A549 (cell line): Measurements from ENCODE around the gene ANKS1B.

Source experiments
- ESRRA ChIP-seq: fragments of 150-350 bp; IDR thresholded peaks from 2 replicates; pipeline ENCODE4 v1.6.1; 2014; ENCODE audit warnings: mild to moderate bottlenecking, low read length, borderline replicate concordance
- FOSL2 ChIP-seq, 2 experiments: fragments of 450-650 bp in 1 of 2; fragments of >200 bp in 1 of 2; sonication (Bioruptor Twin) in 1 of 2; formaldehyde crosslinking; IDR thresholded peaks; 2 replicates each; pipeline versions ENCODE4 v1.5.0 to v1.6.1; 2016 to 2020; ENCODE audit warnings: mild to moderate bottlenecking in 1 of 2, moderate library complexity in 1 of 2
- HDAC2 ChIP-seq: fragments of 200-600 bp; sonication (generic); IDR thresholded peaks from 2 replicates; pipeline ENCODE4 v1.6.1; 2016
- MYC ChIP-seq: IDR thresholded peaks from 2 replicates; pipeline ENCODE4 v1.6.1; 2012; ENCODE audit warnings: mild to moderate bottlenecking, inconsistent platforms, low read length, improper control_type of control experiment, borderline replicate concordance
- NR3C1 ChIP-seq: fragments of >200 bp; sonication (Bioruptor Twin); formaldehyde crosslinking; IDR thresholded peaks from 3 replicates; pipeline ENCODE4 v1.6.1; 2017
- PHF8 ChIP-seq: fragments of 200-600 bp; sonication (generic); IDR thresholded peaks from 2 replicates; pipeline ENCODE4 v1.6.1; 2016; ENCODE audit warnings: low read depth, mild to moderate bottlenecking, antibody characterized with exemption, moderate library complexity, borderline replicate concordance
- POLR2A ChIP-seq: IDR thresholded peaks from 2 replicates; pipeline ENCODE4 v1.6.1; 2012; ENCODE audit warnings: mild to moderate bottlenecking, low read length
- POLR2AphosphoS2 ChIP-seq: conservative IDR thresholded peaks from 2 replicates; pipeline ENCODE4 v1.6.1; 2012; ENCODE audit warnings: low read length, improper control_type of control experiment, inconsistent platforms
- RNF2 ChIP-seq: fragments of 200-600 bp; sonication (generic); IDR thresholded peaks from 2 replicates; pipeline ENCODE4 v1.6.1; 2016; ENCODE audit warnings: low read depth, mild to moderate bottlenecking, antibody characterized with exemption, moderate library complexity, borderline replicate concordance
- TF ChIP-seq, protein P1 (sequence below): fragments of >200 bp; sonication (Bioruptor Twin); formaldehyde crosslinking; IDR thresholded peaks from 3 replicates; pipeline ENCODE4 v1.5.1; 2016
- TF ChIP-seq, protein P2 (sequence below): IDR thresholded peaks from 2 replicates; pipeline ENCODE4 v1.6.1; 2012
- TF ChIP-seq, protein P3 (sequence below): fragments of 450-650 bp; IDR thresholded peaks from 2 replicates; pipeline ENCODE4 v1.6.1; 2014; ENCODE audit warnings: antibody characterized with exemption

DNA sequence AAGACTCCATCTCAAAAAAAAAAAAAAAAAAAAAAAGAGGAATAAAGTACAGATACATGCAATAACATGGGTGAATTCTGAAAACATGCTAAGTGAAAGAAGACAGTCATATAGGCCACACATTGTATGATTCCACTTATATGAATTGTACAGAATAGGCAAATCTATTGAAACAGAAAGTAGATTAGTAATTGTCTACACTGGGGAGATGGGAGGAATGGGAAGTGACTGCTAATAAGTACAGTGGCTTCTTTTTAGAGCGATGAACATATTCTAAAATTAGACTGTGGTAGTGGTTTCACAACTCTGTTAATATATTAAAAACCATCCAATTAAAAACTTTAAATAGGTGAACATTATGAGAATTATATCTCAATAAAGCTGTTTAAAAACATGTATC is 74.4 kb downstream of the ANKS1B start:
- TF ChIP-seq ESRRA (no peak), HDAC2 (no peak), NR3C1 (no peak), PHF8 (no peak), FOSL2 (IDR thresholded peaks at IDR 0.05) (no peak), FOSL2 (CRISPR knock-in tag; IDR thresholded peaks at IDR 0.05) (no peak), RNF2 (no peak), POLR2A (no peak), POLR2AphosphoS2 (no peak), MYC (no peak)
- TF ChIP-seq, protein P1, sequence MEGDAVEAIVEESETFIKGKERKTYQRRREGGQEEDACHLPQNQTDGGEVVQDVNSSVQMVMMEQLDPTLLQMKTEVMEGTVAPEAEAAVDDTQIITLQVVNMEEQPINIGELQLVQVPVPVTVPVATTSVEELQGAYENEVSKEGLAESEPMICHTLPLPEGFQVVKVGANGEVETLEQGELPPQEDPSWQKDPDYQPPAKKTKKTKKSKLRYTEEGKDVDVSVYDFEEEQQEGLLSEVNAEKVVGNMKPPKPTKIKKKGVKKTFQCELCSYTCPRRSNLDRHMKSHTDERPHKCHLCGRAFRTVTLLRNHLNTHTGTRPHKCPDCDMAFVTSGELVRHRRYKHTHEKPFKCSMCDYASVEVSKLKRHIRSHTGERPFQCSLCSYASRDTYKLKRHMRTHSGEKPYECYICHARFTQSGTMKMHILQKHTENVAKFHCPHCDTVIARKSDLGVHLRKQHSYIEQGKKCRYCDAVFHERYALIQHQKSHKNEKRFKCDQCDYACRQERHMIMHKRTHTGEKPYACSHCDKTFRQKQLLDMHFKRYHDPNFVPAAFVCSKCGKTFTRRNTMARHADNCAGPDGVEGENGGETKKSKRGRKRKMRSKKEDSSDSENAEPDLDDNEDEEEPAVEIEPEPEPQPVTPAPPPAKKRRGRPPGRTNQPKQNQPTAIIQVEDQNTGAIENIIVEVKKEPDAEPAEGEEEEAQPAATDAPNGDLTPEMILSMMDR = no peak
- TF ChIP-seq, protein P2, sequence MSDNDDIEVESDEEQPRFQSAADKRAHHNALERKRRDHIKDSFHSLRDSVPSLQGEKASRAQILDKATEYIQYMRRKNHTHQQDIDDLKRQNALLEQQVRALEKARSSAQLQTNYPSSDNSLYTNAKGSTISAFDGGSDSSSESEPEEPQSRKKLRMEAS = no peak
- TF ChIP-seq, protein P3, sequence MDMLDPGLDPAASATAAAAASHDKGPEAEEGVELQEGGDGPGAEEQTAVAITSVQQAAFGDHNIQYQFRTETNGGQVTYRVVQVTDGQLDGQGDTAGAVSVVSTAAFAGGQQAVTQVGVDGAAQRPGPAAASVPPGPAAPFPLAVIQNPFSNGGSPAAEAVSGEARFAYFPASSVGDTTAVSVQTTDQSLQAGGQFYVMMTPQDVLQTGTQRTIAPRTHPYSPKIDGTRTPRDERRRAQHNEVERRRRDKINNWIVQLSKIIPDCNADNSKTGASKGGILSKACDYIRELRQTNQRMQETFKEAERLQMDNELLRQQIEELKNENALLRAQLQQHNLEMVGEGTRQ = no peak
